NCI-H748 (cell line): ENCODE results near the gene UBE2K.
"Not testable (repeated sequence)": the region's sequence is repeated elsewhere in the genome, so short reads cannot be mapped to it uniquely, and the experiment has no call there.

Source experiments
- DNase-seq: peaks from one replicate; lab custom pipeline; 2025; ENCODE audit not compliant: unreplicated experiment; lab: John Stamatoyannopoulos, UW

Gene UBE2K

GRCh38 chr4:39792529-39792928, 94.6 kb downstream of the UBE2K start:
- no peak for DNase-seq

- DNase-seq, result not testable (repeated sequence)
Observed at GRCh38 chr4:39792976-39793375, 95.0 kb downstream of the UBE2K start.

GRCh38 chr4:39802005-39802404, 104.1 kb downstream of the UBE2K start:
- DNase-seq, result no peak

- no peak for DNase-seq
Observed at GRCh38 chr4:39808231-39808749, 110.4 kb downstream of the UBE2K start.

- DNase-seq, result no peak
Observed at GRCh38 chr4:39812500-39812899, 114.6 kb downstream of the UBE2K start.

- DNase-seq, result not testable (repeated sequence)
Observed at GRCh38 chr4:39813033-39813432, 115.1 kb downstream of the UBE2K start.

GRCh38 chr4:39813761-39814160, 115.8 kb downstream of the UBE2K start:
- not testable (repeated sequence) for DNase-seq

GRCh38 chr4:39814403-39815185, 116.7 kb downstream of the UBE2K start:
- DNase-seq, result no peak

GRCh38 chr4:39818646-39819045, 120.7 kb downstream of the UBE2K start:
- DNase-seq, result no peak

GRCh38 chr4:39820186-39820585, 122.2 kb downstream of the UBE2K start:
- no peak for DNase-seq

- no peak for DNase-seq
Observed at GRCh38 chr4:39821951-39822350, 124.0 kb downstream of the UBE2K start.

GRCh38 chr4:39822662-39823061, 124.7 kb downstream of the UBE2K start:
- no peak for DNase-seq

GRCh38 chr4:39823191-39823590, 125.3 kb downstream of the UBE2K start:
- DNase-seq, result no peak

GRCh38 chr4:39825090-39825489, 127.2 kb downstream of the UBE2K start:
- DNase-seq, result no peak

- no peak for DNase-seq
Observed at GRCh38 chr4:39825741-39826231, 127.8 kb downstream of the UBE2K start.
